H9 (cell line): Measurements from ENCODE around the gene TRAF2. TPM values are rescaled to one million over a fixed set of nuclear protein-coding genes. Genes with fewer than 3 reads are reported as not detected.

Source experiments
- DNase-seq: peaks from one replicate; pipeline ENCODE4 v3.0.0-alpha.2; 2017
- H2AFZ ChIP-seq: one replicate; pipeline ENCODE4 v1.6.1; 2013; ENCODE audit warnings: mild to moderate bottlenecking, low read length, control low read depth, moderate library complexity
- H2AK5ac ChIP-seq: 2 replicates; pipeline ENCODE4 v1.6.1; 2013; ENCODE audit warnings: low read length, control low read depth, mixed read lengths; ENCODE audit not compliant: insufficient read length
- H2BK120ac ChIP-seq: one replicate; pipeline ENCODE4 v1.6.1; 2013; ENCODE audit warnings: low read depth, mild to moderate bottlenecking, low read length, control low read depth, inconsistent platforms; ENCODE audit not compliant: poor library complexity, severe bottlenecking
- H2BK12ac ChIP-seq: 2 replicates; pipeline ENCODE4 v1.6.1; 2013; ENCODE audit warnings: low read length, control low read depth, mixed read lengths, low read depth; ENCODE audit not compliant: insufficient read length
- H2BK15ac ChIP-seq: 2 replicates; pipeline ENCODE4 v1.6.1; 2013; ENCODE audit warnings: low read depth, low read length, control low read depth
- H2BK20ac ChIP-seq: one replicate; pipeline ENCODE4 v1.6.1; 2013; ENCODE audit warnings: low read depth, mild to moderate bottlenecking, low read length, control low read depth, inconsistent platforms; ENCODE audit not compliant: poor library complexity, severe bottlenecking
- H2BK5ac ChIP-seq: 2 replicates; pipeline ENCODE4 v1.6.1; 2013; ENCODE audit warnings: low read length, control low read depth, mixed read lengths; ENCODE audit not compliant: insufficient read length
- H3K14ac ChIP-seq: 2 replicates; pipeline ENCODE4 v1.6.1; 2013; ENCODE audit warnings: low read length, control low read depth; ENCODE audit not compliant: insufficient read depth
- H3K18ac ChIP-seq: 2 replicates; pipeline ENCODE4 v1.6.1; 2013; ENCODE audit warnings: low read depth, mild to moderate bottlenecking, mixed read lengths, low read length, control low read depth; ENCODE audit not compliant: insufficient read length
- H3K23ac ChIP-seq: 2 replicates; pipeline ENCODE4 v1.6.1; 2013; ENCODE audit warnings: low read length, control low read depth, mixed read lengths, low read depth; ENCODE audit not compliant: insufficient read length
- H3K23me2 ChIP-seq: 2 replicates; pipeline ENCODE4 v1.6.1; 2013; ENCODE audit warnings: low read depth, mild to moderate bottlenecking, mixed read lengths, low read length, control low read depth; ENCODE audit not compliant: insufficient read length, poor library complexity, severe bottlenecking
- H3K27ac ChIP-seq: 2 replicates; pipeline ENCODE4 v1.5.1; 2013; ENCODE audit warnings: low read length, control low read depth, mixed read lengths, low read depth; ENCODE audit not compliant: insufficient read length
- H3K27me3 ChIP-seq: 2 replicates; pipeline ENCODE4 v1.6.1; 2013; ENCODE audit warnings: low read length, control low read depth, inconsistent platforms; ENCODE audit not compliant: insufficient read depth
- H3K4ac ChIP-seq: 2 replicates; pipeline ENCODE4 v1.6.1; 2013; ENCODE audit warnings: low read depth, mild to moderate bottlenecking, control low read depth, inconsistent platforms, low read length, moderate library complexity
- H3K4me1 ChIP-seq: 2 replicates; pipeline ENCODE4 v1.6.1; 2013; ENCODE audit warnings: low read length, control low read depth, inconsistent platforms; ENCODE audit not compliant: insufficient read depth
- H3K4me2 ChIP-seq: 2 replicates; pipeline ENCODE4 v1.6.1; 2013; ENCODE audit warnings: low read length, control low read depth, mixed read lengths; ENCODE audit not compliant: insufficient read length, insufficient read depth
- H3K56ac ChIP-seq: 2 replicates; pipeline ENCODE4 v1.6.1; 2013; ENCODE audit warnings: low read depth, mild to moderate bottlenecking, mixed read lengths, low read length, control low read depth; ENCODE audit not compliant: insufficient read length
- H3K79me1 ChIP-seq: 2 replicates; pipeline ENCODE4 v1.6.1; 2013; ENCODE audit warnings: low read depth, mild to moderate bottlenecking, moderate library complexity, low read length, control low read depth, inconsistent platforms; ENCODE audit not compliant: insufficient read depth, poor library complexity, severe bottlenecking
- H3K79me2 ChIP-seq: 2 replicates; pipeline ENCODE4 v1.6.1; 2013; ENCODE audit warnings: low read length, control low read depth, inconsistent platforms; ENCODE audit not compliant: insufficient read depth
- H3K9ac ChIP-seq: 2 replicates; pipeline ENCODE4 v1.6.1; 2013; ENCODE audit warnings: low read length, control low read depth, mixed read lengths; ENCODE audit not compliant: insufficient read length; ENCODE audit errors: extremely low read depth
- H3K9me3 ChIP-seq: one replicate; pipeline ENCODE4 v1.6.1; 2013; ENCODE audit warnings: low read depth, low read length, inconsistent platforms; ENCODE audit not compliant: control insufficient read depth
- H3T11ph ChIP-seq: one replicate; pipeline ENCODE4 v1.6.1; 2013; ENCODE audit warnings: mild to moderate bottlenecking, low read length, control low read depth, inconsistent platforms
- H4K20me1 ChIP-seq: one replicate; pipeline ENCODE4 v1.6.1; 2013; ENCODE audit not compliant: control insufficient read depth, insufficient read length, insufficient read depth
- H4K5ac ChIP-seq: 2 replicates; pipeline ENCODE4 v1.6.1; 2013; ENCODE audit warnings: low read depth, mild to moderate bottlenecking, mixed read lengths, low read length, control low read depth; ENCODE audit not compliant: insufficient read length
- H4K8ac ChIP-seq: replicated peaks from 2 replicates; pipeline ENCODE4 v1.6.1; 2013; ENCODE audit warnings: low read length, control low read depth, mixed read lengths, low read depth; ENCODE audit not compliant: insufficient read length
- H4K91ac ChIP-seq: 2 replicates; pipeline ENCODE4 v1.6.1; 2013; ENCODE audit warnings: low read depth, mild to moderate bottlenecking, moderate library complexity, mixed read lengths, low read length, control low read depth; ENCODE audit not compliant: insufficient read length
- H3K27ac Mint-ChIP-seq, 3 experiments: 2 replicates in 2 of 3; 3 replicates in 1 of 3; pipeline ENCODE4 v1.8.0; 2020 to 2021; ENCODE audit warnings: mixed read lengths in 3 of 3, mild to moderate bottlenecking in 1 of 3, moderate library complexity in 1 of 3
- H3K27me3 Mint-ChIP-seq: 2 replicates; pipeline ENCODE4 v1.8.0; 2021; ENCODE audit warnings: low read depth, mild to moderate bottlenecking, moderate library complexity, mixed read lengths
- H3K36me3 Mint-ChIP-seq, 3 experiments: 2 replicates in 2 of 3; 3 replicates in 1 of 3; pipeline ENCODE4 v1.8.0; 2020 to 2021; ENCODE audit warnings: low read depth in 3 of 3, mixed read lengths in 3 of 3; ENCODE audit not compliant: insufficient read depth in 1 of 3
- H3K4me1 Mint-ChIP-seq, 2 experiments: 2 replicates each; pipeline ENCODE4 v1.8.0; 2020; ENCODE audit warnings: mixed read lengths in 2 of 2
- H3K4me3 Mint-ChIP-seq, 2 experiments: 2 replicates in 1 of 2; 3 replicates in 1 of 2; pipeline ENCODE4 v1.8.0; 2020 to 2021; ENCODE audit warnings: mild to moderate bottlenecking in 2 of 2, mixed read lengths in 2 of 2, moderate library complexity in 1 of 2
- H3K9me3 Mint-ChIP-seq, 2 experiments: 2 replicates in 1 of 2; 3 replicates in 1 of 2; pipeline ENCODE4 v1.8.0; 2020; ENCODE audit warnings: mild to moderate bottlenecking in 2 of 2, mixed read lengths in 2 of 2, moderate library complexity in 1 of 2
- WGBS: extraction: QIAGEN DNeasy Blood & Tissue Kit; methylation state at CpG from one replicate; pipeline ENCODE4 v1.1.7; 2013; ENCODE audit warnings: missing lambda C conversion rate, low lambda C conversion rate, mixed read lengths; ENCODE audit not compliant: insufficient read length; ENCODE audit errors: extremely low coverage; 5-methylcytosine and 5-hydroxymethylcytosine counted together
- total RNA-seq: library from RNA; stranded (reverse); gene quantifications from 2 replicates; pipeline ENCODE4 v1.2.1, GENCODE V29; 2021
- TF ChIP-seq, protein P1 (sequence below): fragments of 200-600 bp; sonication (generic); conservative IDR thresholded peaks from 3 replicates; pipeline ENCODE4 v1.8.0; 2021; ENCODE audit warnings: antibody characterized with exemption, mild to moderate bottlenecking

Gene TRAF2
- total RNA-seq, 1 experiment from 2014 or later = 48.8 TPM

DNA sequence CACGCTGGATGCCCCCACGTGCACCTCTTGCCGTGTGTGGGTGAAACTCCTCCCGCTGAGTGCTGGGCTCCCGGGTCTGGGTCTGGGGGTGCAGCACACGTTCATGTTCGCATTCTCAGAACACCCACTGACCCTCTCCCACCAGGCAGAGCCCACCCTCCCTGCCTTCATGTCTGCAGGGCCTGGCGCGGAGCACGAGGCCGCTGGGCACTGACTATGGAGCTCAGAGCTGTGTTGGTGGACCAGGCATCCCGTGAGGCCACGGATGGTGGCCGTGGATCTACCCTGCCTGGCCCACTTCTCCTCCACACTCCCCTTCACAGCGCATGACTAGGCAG, 74.6 kb downstream of the TRAF2 start:
- no peak overlapping the region for H3K18ac ChIP-seq
- no peak overlapping the region for H4K91ac ChIP-seq
- peaks cover 2% of the 10 kb centered on the region; the same call in 1 of the 2 replicates for H3K4me1 ChIP-seq
- H3K23me2 ChIP-seq = no peaks in the 10 kb centered on the region
- H2BK5ac ChIP-seq = no peak overlapping the region
- no peaks in the 10 kb centered on the region for H3K79me2 ChIP-seq
- DNase-seq = no peak
- H3K56ac ChIP-seq = no peak overlapping the region
- Mint-ChIP-seq H3K4me1 (peaks cover 3 to 9% of the 10 kb centered on the region in 2 experiments), H3K4me3 (no peak overlapping the region), H3K36me3 (no peaks in the 10 kb centered on the region; a peak in 1 of 7 replicates), H3K27me3 (peaks cover 16% of the 10 kb centered on the region), H3K27ac (no peak overlapping the region), H3K9me3 (peaks cover 6% of the 10 kb centered on the region in 2 experiments; a peak in 4 of 5 replicates)
- no peak overlapping the region for H4K8ac ChIP-seq
- no peak overlapping the region for H4K5ac ChIP-seq
- H4K20me1 ChIP-seq = peaks cover 2% of the 10 kb centered on the region
- no peak overlapping the region for H2AK5ac ChIP-seq
- WGBS = no CpG with 5 or more reads among the region's 15 CpGs
- no peak overlapping the region for H2AFZ ChIP-seq
- H3K23ac ChIP-seq = no peak overlapping the region
- no peaks in the 10 kb centered on the region for H3K27me3 ChIP-seq
- no peak overlapping the region for H2BK120ac ChIP-seq
- H3K9me3 ChIP-seq = no peaks in the 10 kb centered on the region
- H3K9ac ChIP-seq = no peak overlapping the region
- no peak overlapping the region for H2BK15ac ChIP-seq
- H2BK20ac ChIP-seq = no peak overlapping the region
- H3K27ac ChIP-seq = no peak overlapping the region
- no peak overlapping the region for H3K4me2 ChIP-seq
- no peak overlapping the region for H3T11ph ChIP-seq
- H3K14ac ChIP-seq = no peak overlapping the region
- H2BK12ac ChIP-seq = no peak overlapping the region
- TF ChIP-seq, protein P1, sequence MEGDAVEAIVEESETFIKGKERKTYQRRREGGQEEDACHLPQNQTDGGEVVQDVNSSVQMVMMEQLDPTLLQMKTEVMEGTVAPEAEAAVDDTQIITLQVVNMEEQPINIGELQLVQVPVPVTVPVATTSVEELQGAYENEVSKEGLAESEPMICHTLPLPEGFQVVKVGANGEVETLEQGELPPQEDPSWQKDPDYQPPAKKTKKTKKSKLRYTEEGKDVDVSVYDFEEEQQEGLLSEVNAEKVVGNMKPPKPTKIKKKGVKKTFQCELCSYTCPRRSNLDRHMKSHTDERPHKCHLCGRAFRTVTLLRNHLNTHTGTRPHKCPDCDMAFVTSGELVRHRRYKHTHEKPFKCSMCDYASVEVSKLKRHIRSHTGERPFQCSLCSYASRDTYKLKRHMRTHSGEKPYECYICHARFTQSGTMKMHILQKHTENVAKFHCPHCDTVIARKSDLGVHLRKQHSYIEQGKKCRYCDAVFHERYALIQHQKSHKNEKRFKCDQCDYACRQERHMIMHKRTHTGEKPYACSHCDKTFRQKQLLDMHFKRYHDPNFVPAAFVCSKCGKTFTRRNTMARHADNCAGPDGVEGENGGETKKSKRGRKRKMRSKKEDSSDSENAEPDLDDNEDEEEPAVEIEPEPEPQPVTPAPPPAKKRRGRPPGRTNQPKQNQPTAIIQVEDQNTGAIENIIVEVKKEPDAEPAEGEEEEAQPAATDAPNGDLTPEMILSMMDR = no peak
- H3K4ac ChIP-seq = no peak overlapping the region
- no peaks in the 10 kb centered on the region for H3K79me1 ChIP-seq
